Sciatic nerve (tissue), 2 donors: Measurements from ENCODE around the gene LSM3. TPM values are rescaled to one million over a fixed set of nuclear protein-coding genes. Genes with fewer than 3 reads are reported as not detected.

ENCODE experiments used
- ATAC-seq: fragments of 200-7000 bp; cut with Tn5 transposase; one replicate; pipeline ENCODE4 v1.9.1; 2020; ENCODE audit warnings: mild to moderate bottlenecking, moderate library complexity
- DNase-seq: peaks from one replicate; pipeline ENCODE4 v3.0.0-alpha.2; 2020; ENCODE audit warnings: low spot score
- intact Hi-C: fragments of 100-400 bp; cut with DNase I; formaldehyde crosslinking; loops from one replicate; pipeline ENCODE4 v1.14.2; 2022
- total RNA-seq: library from RNA; stranded (reverse); fragmentation: NEBNext Ultra II Directional; extraction: Animal tissue kit (Norgen Biotek cat#: 25700); gene quantifications from one replicate; pipeline ENCODE4 v1.2.1, GENCODE V29; 2021
- donor health status: DM: no; HTN: no; CAD: no.
- donor health status: DM: no; HTN: no; CAD: no.

The LSM3 gene
- total RNA-seq, 1 donor from 2014 or later = 8.9 TPM

DNA sequence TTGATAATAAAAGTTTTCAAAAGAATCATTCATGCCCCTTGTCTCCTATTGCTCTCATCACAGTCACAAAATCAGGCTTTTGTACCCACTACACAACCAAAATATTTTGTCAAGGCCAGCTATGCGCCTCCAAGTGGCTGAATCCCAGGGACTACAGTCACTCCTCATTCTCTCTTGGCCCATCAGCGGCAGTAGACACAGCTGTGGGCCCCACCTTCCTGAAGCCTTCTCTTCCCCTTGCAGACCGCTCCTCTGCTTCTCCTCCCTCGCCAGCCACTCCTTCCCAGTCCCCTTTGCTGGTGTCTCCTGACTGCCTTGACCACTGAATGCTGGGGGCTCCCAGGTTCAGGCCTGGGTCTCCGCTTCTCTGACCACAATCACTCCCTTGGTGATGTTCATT lies 52.1 kb downstream of the LSM3 start:
- intact Hi-C loops = loop anchor here (1.0 kb wide), 1 partner anchor 42 kb away; no protein-coding TSS in a partner anchor
- DNase-seq (no peak), ATAC-seq (no peak)

GRCh38 chr3:14231145-14231990 lies 52.8 kb downstream of the LSM3 start:
- DNase-seq (no peak), ATAC-seq (no peak)
- intact Hi-C loops = loop anchor here (1.0 kb wide), 1 partner anchor 41 kb away; no protein-coding TSS in a partner anchor

DNA sequence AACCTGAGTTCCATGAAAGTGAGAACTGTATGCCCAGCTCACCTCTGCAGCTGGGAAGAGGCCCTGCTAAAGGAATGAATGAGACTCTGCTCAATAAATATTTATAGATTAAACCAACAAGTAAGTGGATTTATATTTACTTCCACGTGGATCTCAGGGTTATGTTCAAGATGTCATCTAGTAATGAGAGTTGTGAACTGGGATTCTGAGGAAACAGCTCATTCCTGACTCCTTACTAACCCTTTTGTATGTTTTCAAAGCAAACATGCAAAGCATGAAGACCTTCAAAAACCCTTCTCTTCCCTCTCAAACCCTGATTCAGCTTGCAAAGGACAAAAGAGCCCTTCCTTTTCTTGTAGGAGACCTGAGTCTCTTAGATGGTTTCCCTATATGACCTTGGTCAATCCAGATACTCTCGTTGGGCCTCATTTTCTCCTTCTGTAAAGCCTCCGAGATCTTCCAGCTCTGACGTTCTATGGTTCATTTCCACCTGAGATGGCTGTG lies 53.4 kb downstream of the LSM3 start:
- no peak for DNase-seq
- ATAC-seq = no peak
- intact Hi-C loops = loop anchor here (1.0 kb wide), 1 partner anchor 40 kb away; no protein-coding TSS in a partner anchor

- intact Hi-C loops = no loop called here
- DNase-seq (peak; percentile 69), ATAC-seq (peak; percentile 95)
Observed at GRCh38 chr3:14234251-14235002, 55.8 kb downstream of the LSM3 start.

GRCh38 chr3:14235003-14235911 lies 56.6 kb downstream of the LSM3 start:
- DNase-seq (no peak), ATAC-seq (no peak)
- intact Hi-C loops = no loop called here

DNA sequence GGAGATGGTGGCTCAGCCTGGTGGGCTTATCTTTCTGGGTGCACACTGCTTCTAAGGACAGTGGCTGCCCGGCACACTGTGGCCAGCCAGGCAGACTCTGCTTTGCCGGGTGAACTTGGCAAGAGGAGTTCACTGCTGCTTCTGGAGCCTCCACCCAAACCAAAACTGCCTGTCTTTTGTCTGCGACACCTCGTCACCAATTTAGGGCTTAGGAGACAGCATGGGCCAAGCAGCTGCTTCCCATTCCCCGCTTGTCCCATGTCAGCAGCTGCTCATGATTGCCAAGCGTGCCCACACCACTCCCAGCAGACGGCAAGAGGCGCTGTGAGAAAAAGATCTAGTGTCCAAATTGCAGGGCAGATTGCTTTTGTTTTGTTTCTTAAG lies 57.3 kb downstream of the LSM3 start:
- no peak for ATAC-seq
- no peak for DNase-seq
- intact Hi-C loops = no loop called here

DNA sequence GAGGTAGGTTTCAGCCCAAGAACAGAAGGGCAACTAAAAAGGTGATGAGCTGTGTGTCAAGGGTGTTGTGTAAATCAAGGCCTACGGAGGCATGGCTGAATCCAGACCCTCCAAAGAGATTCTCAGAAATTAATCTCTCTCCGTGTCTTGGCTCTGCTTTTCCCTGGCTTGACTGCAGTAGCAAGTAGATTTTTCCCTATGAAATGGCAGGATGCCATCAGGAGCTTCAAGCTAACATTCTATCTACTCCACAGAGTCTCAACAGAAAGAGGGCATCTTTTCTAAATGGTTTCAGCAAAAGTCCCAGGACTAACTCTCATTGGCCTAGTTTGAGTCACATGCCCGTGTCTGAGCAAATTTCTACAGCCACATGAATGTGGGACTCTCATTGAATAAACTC lies 58.3 kb downstream of the LSM3 start:
- DNase-seq (no peak), ATAC-seq (no peak)
- intact Hi-C loops = no loop called here

- DNase-seq (no peak), ATAC-seq (peak; percentile 58)
- intact Hi-C loops = no loop called here
Observed at GRCh38 chr3:14237457-14237856, 58.8 kb downstream of the LSM3 start.

- ATAC-seq (no peak), DNase-seq (no peak)
- intact Hi-C loops = no loop called here
Observed at GRCh38 chr3:14238356-14238755, 59.7 kb downstream of the LSM3 start.

- ATAC-seq = no peak
- intact Hi-C loops = no loop called here
- DNase-seq = no peak
Observed at GRCh38 chr3:14238930-14239329, 60.3 kb downstream of the LSM3 start.

DNA sequence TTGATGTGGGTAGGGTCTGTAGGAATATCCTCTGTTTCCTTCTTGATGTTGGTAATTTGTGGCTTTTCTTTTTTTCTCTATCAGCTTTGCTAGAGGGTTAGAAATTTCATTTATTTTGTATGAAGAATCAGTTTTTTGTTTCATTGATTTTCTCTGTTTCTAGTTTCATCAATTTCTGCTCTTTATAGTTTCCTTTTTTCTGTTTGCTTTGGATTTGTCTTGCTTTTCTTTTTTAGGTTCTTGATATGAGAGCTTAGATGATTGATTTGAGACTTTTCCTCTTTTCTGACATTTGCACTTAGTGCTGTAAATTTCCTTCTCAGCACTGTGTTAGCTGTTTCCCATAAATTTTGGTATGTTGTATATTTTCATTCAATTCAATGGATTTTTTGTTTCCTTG lies 61.3 kb downstream of the LSM3 start:
- ATAC-seq (no peak), DNase-seq (no peak)
- intact Hi-C loops = no loop called here

GRCh38 chr3:14240366-14240765 lies 61.7 kb downstream of the LSM3 start:
- intact Hi-C loops = no loop called here
- ATAC-seq (no peak), DNase-seq (no peak)

- no peak for ATAC-seq
- no peak for DNase-seq
- intact Hi-C loops = no loop called here
Observed at GRCh38 chr3:14241716-14242115, 63.1 kb downstream of the LSM3 start.

DNA sequence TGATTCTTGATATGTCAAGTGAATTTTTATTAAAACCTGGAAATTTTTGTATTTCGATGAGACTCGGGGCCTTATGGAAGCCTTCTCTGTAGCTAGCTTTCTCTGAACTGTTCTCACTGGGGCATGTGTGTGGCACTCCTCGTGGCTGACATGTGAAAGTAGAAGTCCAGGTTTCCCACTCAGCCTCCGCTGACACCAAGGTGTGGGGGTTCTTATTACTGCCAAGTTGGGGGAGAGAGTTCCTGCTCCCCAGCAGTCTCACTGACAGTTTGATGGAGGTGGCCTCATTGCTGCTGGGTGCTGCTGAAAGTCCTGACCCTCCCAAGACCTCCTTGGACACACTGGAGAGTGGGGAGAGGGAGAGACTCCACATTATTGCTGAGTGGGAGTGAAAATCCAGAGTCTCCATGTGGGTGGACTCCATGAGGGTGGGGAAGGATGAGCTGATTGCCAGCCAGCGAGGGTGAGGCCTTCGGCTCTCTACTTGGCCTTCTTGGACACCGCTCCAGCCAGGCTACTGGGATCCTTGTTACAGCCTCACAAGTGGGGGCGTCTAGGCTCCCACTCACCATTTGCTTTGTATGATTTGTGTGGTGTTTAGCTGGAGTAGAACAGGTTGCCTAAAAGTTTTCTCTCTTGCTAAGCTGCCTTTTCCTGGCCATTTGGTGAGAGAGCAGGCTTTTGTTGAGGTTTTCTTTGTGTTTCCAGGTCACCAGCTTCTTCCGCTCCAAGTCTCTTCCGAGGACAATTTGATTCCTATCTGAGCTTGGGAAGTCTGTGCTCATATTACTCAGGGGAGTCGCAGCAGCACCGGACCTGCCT lies 64.1 kb downstream of the LSM3 start:
- ATAC-seq = peak; percentile 10
- no peak for DNase-seq
- intact Hi-C loops = no loop called here

- DNase-seq (no peak), ATAC-seq (no peak)
- intact Hi-C loops = no loop called here
Observed at GRCh38 chr3:14243782-14244181, 65.2 kb downstream of the LSM3 start.

DNA sequence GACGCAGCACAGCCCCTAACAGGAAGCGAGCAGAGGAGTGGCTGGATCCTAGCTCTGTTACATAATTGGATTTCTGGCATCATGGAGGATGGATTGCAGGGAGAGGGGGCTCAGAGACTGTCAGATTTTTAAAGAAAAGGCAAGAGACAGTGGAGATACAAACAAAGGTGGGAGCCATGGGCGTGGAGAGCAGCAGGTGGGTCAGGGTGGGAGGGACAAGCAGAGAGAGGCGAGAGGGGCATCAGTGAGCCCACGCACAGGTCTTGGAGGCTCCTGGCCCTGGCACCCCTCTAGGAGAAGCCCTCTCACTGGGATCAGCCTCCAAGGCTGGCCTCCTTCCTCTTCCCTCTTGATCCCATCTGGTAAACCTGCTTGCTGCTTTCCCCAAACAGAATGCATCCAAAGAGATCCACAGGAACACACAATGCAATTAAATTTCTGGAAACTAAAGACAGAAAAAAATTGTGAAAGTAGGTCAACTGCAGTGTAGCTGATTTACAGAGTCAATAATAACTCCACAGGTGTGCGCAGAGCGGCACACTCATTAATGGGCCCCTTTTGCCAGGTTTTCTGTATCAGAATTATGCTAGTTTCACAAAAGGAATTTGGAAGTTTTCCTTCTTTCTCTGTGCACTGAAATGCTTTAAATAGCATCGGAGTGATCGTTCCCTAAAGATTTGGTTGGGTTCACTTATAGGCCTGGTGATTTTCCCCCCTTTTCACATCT lies 66.1 kb downstream of the LSM3 start:
- intact Hi-C loops = no loop called here
- no peak for ATAC-seq

DNA sequence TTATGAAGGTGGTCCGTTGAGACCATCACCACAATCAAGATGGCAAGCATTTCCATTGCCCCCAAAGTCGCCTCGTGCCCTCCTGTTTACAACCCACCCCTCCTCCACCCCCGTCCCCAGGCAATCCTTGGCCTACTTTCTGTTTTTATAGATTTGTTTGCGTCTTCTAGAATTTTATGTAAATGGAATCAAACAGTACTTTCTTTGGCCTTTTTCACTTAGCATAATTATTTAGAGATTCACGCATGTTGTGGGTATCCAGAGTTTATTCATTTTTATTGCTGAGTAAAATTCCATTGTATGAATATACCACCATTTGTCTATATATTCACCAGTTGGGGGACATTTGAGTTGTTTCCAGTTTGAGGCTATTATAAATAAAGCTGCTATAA lies 66.6 kb downstream of the LSM3 start:
- no peak for DNase-seq

More for the DNA sequence above, 66.1 kb downstream of the LSM3 start:
- DNase-seq = no peak

DNA sequence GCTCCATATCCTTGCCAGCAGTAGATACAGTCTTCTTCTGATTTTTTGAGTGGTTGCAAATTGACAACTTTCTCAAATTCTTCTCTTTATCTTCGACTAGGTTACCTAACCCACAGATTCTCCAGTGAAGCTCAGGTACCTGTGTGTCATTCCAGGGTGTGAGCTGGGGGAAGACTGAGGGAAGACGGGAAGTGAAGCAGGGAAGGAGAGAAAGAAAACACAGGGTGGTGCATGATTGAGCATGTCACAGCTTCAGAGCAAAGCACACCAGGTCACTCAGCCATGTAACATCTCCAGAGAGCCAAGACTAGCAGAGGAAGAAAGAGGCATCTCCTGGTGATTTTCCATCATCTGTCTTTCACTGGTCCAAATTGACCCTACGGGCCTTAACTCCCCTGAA lies 67.2 kb downstream of the LSM3 start:
- ATAC-seq = no peak
- DNase-seq = no peak

More for the DNA sequence above, 66.6 kb downstream of the LSM3 start:
- ATAC-seq = no peak
- intact Hi-C loops = no loop called here

More for the DNA sequence above, 67.2 kb downstream of the LSM3 start:
- intact Hi-C loops = no loop called here
